ENCODE data around the gene PRR20E. TPM values are rescaled to one million over a fixed set of nuclear protein-coding genes. Genes with fewer than 3 reads are reported as not detected.

PRR20E gene
- total RNA-seq, result not detected in 2 replicates

DNA sequence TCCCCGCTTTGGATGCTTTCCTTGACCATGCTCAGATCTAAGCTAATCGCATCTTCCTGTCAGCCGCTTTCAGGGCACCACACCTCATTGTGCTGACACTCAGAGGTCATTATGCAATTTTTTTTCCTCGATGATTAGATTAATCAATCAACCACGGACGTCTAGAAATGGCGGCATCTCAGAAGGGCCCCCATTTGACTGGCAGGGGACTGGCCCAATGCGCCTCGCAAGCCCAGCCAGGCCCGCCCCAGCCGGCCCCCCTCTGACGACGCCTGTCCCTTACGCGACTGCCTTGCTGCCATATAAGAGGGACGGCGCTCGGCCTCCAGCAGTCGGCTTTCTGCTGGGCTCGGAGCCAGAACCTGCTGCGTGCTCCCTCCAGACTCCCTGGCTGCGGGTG lies at the start of gene PRR20E:
Gene PRR20E, plus strand, starts transcription at position 301 of the 400 bp plus-strand sequence. CDS start 387 bp downstream, outside the sequence.

GRCh38 chr13:57140235-57140968 lies 26.6 kb upstream of the PRR20E start, which contains the start of gene PRR20A:
Gene PRR20A (plus strand): TSS chr13:57140918. CDS start chr13:57141305, 387 bp downstream.

GRCh38 chr13:57147188-57147587 lies 19.8 kb upstream of the PRR20E start, which contains the start of gene PRR20B:
Gene PRR20B (plus strand): TSS chr13:57147488. CDS start chr13:57147875, 387 bp downstream.

GRCh38 chr13:57153761-57154160 lies 13.2 kb upstream of the PRR20E start, which contains the start of gene PRR20C:
Gene PRR20C (plus strand): TSS chr13:57154061. CDS start chr13:57154448, 387 bp downstream.

DNA sequence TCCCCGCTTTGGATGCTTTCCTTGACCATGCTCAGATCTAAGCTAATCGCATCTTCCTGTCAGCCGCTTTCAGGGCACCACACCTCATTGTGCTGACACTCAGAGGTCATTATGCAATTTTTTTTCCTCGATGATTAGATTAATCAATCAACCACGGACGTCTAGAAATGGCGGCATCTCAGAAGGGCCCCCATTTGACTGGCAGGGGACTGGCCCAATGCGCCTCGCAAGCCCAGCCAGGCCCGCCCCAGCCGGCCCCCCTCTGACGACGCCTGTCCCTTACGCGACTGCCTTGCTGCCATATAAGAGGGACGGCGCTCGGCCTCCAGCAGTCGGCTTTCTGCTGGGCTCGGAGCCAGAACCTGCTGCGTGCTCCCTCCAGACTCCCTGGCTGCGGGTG lies 6.7 kb upstream of the PRR20E start, which contains the start of gene PRR20D:
Gene PRR20D, plus strand, starts transcription at position 301 of the 400 bp plus-strand sequence. CDS start 387 bp downstream, outside the sequence.

Other genes starting within 250 kb of the PRR20E start
- gene PRR20A, start 26.3 kb upstream of the PRR20E start, total RNA-seq, result not detected in 2 replicates
- not detected in 2 replicates for gene PRR20B, start 19.7 kb upstream of the PRR20E start, total RNA-seq
- gene PRR20C, start 13.1 kb upstream of the PRR20E start, total RNA-seq, result not detected in 2 replicates
- gene PRR20D, start 6.6 kb upstream of the PRR20E start, total RNA-seq, result not detected in 2 replicates